NCI-H460 (cell line): ENCODE measurements around the gene SLC25A10. TPM values are rescaled to one million over a fixed set of nuclear protein-coding genes. Genes with fewer than 3 reads are reported as not detected.

Experiments used
- DNase-seq: peaks from one replicate; pipeline ENCODE4 v3.0.0-alpha.2; 2016; ENCODE audit warnings: low read depth; ENCODE audit errors: extremely low read depth
- polyA plus RNA-seq: library from polyadenylated mRNA; depleted of rRNA; stranded (reverse); fragments of >200 nt; gene quantifications from 2 replicates; pipeline ENCODE4 v1.2.3, GENCODE V29; 2014; cell fraction: nucleus; rRNA removed
- total RNA-seq: library from RNA; depleted of rRNA; stranded (reverse); fragments of >200 nt; shearing (Covaris generic); gene quantifications from 2 replicates; pipeline ENCODE4 v1.2.3, GENCODE V29; 2014; rRNA removed

Gene SLC25A10
- total RNA-seq: 9.4 and 12.6 TPM in 2 replicates
- polyA plus RNA-seq: 86.6 and 94.0 TPM in 2 replicates

- peak; percentile 66 for DNase-seq
Observed at GRCh38 chr17:81711814-81712467, at the start of gene SLC25A10. Gene SLC25A10 (plus strand): TSS chr17:81712284. CDS start chr17:81712427, 143 bp downstream.

GRCh38 chr17:81664051-81664470 lies 48.0 kb upstream of the SLC25A10 start:
- DNase-seq: no peak

- DNase-seq: no peak
Observed at GRCh38 chr17:81665205-81666091, 46.6 kb upstream of the SLC25A10 start.

- no peak for DNase-seq
Observed at GRCh38 chr17:81666092-81666341, 46.1 kb upstream of the SLC25A10 start.

GRCh38 chr17:81666342-81667191 lies 45.5 kb upstream of the SLC25A10 start, which contains the start of the genes CCDC137 and OXLD1:
Gene CCDC137 (plus strand): TSS chr17:81666737. CDS start chr17:81666767, 30 bp downstream.
Gene OXLD1 (minus strand): TSS chr17:81666605. CDS start chr17:81666577, 28 bp downstream.
- DNase-seq: peak; percentile 93

- DNase-seq: no peak
Observed at GRCh38 chr17:81667754-81668153, 44.3 kb upstream of the SLC25A10 start.

GRCh38 chr17:81672504-81672903 lies 39.6 kb upstream of the SLC25A10 start:
- DNase-seq: no peak

GRCh38 chr17:81672954-81673353 lies 39.1 kb upstream of the SLC25A10 start:
- DNase-seq: no peak

GRCh38 chr17:81673561-81674258 lies 38.4 kb upstream of the SLC25A10 start:
- no peak for DNase-seq

- DNase-seq: peak; percentile 30
Observed at GRCh38 chr17:81675515-81676221, 36.4 kb upstream of the SLC25A10 start.

- DNase-seq: no peak
Observed at GRCh38 chr17:81676906-81677305, 35.2 kb upstream of the SLC25A10 start.

- no peak for DNase-seq
Observed at GRCh38 chr17:81680150-81680549, 31.9 kb upstream of the SLC25A10 start.

GRCh38 chr17:81681672-81682071 lies 30.4 kb upstream of the SLC25A10 start:
- DNase-seq: no peak

GRCh38 chr17:81682565-81683207 lies 29.4 kb upstream of the SLC25A10 start:
- DNase-seq: no peak

- DNase-seq: no peak
Observed at GRCh38 chr17:81683208-81683583, 28.9 kb upstream of the SLC25A10 start.

GRCh38 chr17:81683584-81684441 lies 28.3 kb upstream of the SLC25A10 start, which contains the start of the genes ARL16 and HGS:
Gene ARL16 (minus strand): TSS chr17:81683797. CDS start chr17:81683753, 44 bp downstream.
Gene HGS (plus strand): TSS chr17:81684011. CDS start chr17:81684067, 56 bp downstream.
- peak; percentile 99 for DNase-seq

- peak; percentile 32 for DNase-seq
Observed at GRCh38 chr17:81684442-81684911, 27.6 kb upstream of the SLC25A10 start.

- DNase-seq: no peak
Observed at GRCh38 chr17:81685108-81685507, 27.0 kb upstream of the SLC25A10 start.
